HG02840 (cell line): ENCODE measurements around the gene USP28.
"Not testable (repeated sequence)": the region's sequence is repeated elsewhere in the genome, so short reads cannot be mapped to it uniquely, and the experiment has no call there.

Experiments
- ATAC-seq: cut with Tn5 transposase; IDR thresholded peaks from one replicate; pipeline ENCODE4 v1.9.1; 2021; ENCODE audit warnings: mild to moderate bottlenecking, moderate library complexity, moderate number of reproducible peaks; ENCODE audit not compliant: unreplicated experiment, low FRiP score

The USP28 gene, protein sequence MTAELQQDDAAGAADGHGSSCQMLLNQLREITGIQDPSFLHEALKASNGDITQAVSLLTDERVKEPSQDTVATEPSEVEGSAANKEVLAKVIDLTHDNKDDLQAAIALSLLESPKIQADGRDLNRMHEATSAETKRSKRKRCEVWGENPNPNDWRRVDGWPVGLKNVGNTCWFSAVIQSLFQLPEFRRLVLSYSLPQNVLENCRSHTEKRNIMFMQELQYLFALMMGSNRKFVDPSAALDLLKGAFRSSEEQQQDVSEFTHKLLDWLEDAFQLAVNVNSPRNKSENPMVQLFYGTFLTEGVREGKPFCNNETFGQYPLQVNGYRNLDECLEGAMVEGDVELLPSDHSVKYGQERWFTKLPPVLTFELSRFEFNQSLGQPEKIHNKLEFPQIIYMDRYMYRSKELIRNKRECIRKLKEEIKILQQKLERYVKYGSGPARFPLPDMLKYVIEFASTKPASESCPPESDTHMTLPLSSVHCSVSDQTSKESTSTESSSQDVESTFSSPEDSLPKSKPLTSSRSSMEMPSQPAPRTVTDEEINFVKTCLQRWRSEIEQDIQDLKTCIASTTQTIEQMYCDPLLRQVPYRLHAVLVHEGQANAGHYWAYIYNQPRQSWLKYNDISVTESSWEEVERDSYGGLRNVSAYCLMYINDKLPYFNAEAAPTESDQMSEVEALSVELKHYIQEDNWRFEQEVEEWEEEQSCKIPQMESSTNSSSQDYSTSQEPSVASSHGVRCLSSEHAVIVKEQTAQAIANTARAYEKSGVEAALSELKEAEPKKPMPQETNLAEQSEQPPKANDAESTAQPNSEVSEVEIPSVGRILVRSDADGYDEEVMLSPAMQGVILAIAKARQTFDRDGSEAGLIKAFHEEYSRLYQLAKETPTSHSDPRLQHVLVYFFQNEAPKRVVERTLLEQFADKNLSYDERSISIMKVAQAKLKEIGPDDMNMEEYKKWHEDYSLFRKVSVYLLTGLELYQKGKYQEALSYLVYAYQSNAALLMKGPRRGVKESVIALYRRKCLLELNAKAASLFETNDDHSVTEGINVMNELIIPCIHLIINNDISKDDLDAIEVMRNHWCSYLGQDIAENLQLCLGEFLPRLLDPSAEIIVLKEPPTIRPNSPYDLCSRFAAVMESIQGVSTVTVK

DNA sequence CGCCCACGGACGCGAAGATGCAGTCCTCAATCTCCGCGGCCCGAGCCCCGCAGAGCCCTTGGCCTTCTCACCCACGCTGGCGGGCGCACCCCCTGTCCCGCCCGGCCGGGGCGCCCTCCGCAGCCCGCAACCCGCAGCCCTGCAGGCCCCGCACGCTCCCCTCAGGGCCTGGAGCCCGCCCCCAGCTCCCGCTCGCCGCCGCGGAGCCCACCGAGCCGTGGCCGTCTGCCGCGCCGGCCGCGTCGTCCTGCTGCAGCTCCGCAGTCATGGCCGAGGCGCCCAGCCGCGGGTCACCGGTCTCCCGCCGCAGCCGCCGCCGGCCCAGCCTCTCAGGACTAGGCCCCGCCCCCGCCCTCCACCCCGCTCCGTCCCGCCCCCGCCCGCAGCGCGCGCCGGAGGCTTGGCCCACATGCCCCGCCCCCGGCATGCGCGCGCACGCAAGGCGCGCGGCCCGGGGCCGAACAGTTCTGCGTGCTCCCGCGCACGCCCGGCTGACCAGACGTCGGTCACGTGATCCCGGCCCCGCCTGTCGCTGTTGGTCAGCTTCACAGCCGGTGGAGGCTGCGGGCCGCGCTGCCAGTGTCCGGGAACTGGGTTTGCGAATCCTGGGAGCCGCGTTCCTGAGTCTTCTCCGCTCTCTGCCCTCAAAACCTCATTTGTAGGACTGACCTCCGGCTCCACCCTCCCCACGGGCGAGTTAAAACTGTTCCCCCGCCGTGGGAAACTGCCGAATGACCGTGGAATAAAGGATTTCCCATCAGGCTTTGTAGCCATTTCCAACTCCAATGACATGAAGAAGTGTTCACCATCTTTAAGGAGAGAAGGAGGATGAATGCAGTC lies at the start of gene USP28:
Gene USP28, minus strand, starts transcription at position 339 of the 840 bp plus-strand sequence. Its CDS starts 71 bp downstream, at position 268.
- peak; percentile 87 for ATAC-seq

DNA sequence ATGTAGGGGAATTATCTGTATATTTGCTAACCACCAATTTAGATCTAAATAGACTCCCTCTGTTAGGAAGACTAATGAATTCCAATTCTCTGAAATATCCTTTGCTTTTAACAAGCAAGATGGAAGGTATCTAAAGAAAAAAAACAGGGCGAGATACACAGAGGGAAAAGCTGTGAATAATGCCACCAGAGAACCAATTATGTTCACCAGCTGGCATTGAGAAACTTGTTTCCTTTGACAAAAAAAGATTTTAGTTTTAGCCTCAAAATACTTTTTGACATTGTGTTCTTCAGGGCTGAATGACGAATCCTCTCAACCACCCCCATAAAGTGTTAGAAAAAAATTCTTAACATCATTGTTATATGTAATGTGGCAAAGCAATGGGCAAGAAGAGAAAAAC lies 48.2 kb upstream of the USP28 start:
- no peak for ATAC-seq

DNA sequence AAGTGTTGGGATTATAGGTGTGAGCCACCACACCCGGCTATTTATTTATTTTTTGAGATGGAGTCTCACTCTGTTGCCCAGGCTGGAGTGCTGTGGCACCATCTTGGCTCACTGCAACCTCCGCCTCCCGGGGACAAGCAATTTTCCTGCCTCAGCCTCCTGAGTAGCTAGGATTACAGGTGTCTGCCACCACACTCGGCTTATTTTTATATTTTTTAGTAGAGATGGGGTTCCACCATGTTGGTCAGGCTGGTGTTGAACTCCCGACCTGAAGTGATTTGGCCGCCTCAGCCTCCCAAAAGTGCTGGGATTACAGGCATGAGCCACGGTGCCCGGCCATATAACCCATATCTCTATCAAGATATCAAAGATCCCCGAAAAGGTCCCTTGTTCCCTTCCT lies 36.1 kb upstream of the USP28 start:
- ATAC-seq, result not testable (repeated sequence)

GRCh38 chr11:113908098-113908497 lies 32.7 kb upstream of the USP28 start:
- no peak for ATAC-seq

DNA sequence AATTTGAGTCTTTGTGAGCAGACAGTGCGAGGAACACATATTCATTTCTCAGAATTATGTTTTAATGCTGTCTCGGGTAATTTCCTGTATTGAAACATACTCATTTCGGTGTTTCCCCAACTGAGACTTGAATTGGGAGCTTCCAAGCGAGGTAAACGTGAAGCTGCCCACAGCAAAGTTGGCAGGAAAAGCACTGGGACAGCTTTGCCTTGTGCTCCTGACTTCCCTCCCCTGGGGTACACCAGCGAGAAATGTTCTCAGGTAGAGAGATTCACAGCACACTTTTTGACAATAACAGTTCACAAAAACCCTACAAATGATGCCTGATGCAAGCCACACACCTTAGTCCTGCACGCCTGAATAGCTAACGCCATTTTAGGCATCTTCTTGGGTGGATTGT lies 32.3 kb upstream of the USP28 start:
- ATAC-seq, result no peak

DNA sequence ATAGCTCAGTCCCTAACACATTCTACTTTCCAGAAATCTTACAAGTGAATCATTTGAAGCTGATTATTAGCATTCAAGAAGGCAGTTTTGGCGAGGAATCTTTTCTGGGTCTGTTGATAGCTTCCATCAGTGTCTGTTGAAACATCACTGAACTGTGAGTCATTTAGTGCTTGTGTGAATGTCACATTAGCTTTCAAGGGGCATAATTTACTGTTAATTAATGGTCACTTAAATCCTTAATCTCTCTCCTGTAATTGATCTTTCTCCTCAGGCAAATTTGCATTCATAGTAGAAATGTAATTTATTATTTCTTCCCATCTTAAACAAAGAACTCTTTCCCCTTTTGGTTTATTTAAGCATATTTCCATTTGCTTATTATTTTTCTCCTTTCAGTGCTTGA lies 31.8 kb upstream of the USP28 start:
- ATAC-seq, result no peak

DNA sequence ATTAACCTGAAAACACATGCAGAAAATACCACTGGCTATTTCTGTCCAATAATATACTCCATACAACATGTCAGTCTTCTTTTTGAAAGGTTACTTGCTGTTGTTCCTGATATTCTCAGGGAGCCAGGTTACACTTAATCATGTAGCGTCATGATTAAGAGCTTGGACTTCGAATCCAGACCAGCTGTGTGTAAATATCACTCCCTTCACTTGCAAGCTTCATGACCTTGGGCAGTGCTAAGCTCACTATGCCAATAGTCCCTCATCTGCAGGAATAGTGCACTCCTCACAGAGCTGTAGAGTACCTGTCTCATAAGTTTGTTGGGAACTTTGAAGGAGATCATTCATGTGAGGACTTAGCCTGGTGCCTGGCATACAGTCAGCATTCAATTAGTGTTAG lies 31.1 kb upstream of the USP28 start:
- ATAC-seq, result no peak

GRCh38 chr11:113906038-113906437 lies 30.7 kb upstream of the USP28 start:
- no peak for ATAC-seq

- ATAC-seq, result no peak
Observed at GRCh38 chr11:113904379-113905101, 29.2 kb upstream of the USP28 start, which contains the start of gene HTR3B. TSS of gene HTR3B (plus strand) at chr11:113904796. CDS start at chr11:113904934, 138 bp downstream.

DNA sequence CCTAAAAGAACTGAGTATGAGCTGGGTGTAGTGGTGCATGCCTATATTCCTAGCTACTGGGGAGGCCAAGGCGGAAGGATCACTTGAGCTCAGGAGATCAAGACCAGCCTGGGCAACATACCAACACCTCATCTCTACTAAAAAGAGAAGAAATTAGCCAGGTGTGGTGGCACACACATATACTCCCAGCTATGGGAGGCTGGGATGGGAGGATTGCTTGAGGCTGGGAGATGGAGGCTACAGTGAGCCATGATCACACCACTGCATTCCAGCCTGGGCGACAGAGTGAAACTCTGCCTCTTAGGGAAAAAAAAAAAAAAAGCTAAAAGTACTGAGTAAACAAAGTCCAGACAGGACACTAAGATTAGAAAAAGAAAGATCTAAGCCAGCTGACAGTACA lies 25.8 kb upstream of the USP28 start:
- no peak for ATAC-seq

DNA sequence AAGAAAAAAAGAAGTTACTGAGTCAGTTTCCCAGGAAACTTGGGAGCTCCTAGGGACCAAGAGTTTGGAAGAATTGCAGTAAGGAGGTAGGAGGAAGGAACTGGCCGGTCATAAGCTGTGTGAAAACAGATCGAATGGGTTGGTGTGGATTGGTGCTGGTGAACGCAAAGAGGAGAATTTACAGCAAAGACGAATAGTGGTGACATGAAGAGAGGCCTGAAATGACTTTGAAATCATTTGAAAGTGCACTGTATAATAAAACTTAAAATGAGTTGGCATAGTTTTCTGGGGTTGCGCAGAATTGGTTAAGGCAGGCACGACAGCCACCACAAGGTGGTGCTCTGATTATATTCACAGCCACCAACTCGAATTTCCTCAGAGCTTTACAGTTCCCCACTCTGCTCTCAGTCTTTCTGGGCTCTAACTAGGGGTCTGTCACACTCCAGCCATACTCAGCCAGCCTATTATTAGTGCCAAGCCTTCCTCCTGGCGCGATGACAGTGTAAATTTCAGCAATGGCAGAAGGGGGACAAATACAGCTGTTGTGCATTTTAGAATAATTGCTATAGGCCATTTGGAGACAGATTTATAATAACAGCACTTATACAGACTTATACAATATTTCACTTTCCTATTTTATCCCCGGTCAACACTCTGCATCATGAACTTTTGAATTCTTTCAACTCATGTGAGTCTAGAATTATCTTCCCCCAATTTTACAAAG lies 20.9 kb upstream of the USP28 start:
- ATAC-seq, result no peak

- no peak for ATAC-seq
Observed at GRCh38 chr11:113895367-113896155, 20.2 kb upstream of the USP28 start.

DNA sequence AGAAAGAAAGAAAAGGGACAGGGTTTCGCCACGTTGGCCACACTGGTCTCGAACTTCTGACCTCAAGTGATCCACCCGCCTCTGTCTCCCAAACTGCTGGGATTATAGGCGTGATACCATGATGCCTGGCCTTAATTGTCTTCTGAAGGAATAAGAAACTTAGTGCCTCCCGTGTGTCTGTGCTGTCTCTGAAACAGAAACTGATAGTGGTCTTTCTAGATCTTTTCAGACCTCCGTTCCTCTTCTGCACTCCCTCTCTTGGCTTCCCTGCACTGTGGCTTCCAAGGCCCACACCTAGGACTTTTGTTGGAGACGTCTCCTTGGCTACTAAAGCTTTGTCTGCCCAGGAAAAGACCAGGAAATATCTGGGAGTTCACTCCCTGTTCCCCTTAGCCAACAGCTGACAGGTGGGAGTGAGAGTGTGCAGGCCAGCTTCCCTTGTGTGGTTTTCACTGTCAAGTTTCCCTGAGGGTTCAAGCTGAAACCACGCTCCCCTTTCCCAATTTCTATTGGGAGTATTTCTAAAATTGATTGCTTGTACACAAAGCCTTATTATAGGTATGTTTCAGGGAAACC lies 19.1 kb upstream of the USP28 start:
- no peak for ATAC-seq

DNA sequence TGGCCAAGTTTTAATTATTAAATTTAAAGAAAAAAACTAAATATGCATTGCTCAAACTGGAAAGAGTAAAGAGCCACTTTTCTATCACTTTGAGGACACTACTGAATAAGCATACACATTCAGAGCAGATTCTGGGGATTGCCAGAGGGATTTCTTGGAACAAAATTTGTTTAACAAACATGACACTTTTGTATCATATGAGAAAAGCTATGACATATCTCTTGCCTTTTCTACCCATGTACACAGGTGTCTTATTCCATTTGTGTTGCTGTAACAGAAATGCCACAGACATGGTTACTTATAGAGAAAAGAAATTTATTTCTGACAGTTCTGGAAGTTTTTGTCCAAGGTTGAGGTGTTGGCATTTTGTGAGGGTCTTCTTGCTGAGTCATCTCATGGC lies 13.5 kb upstream of the USP28 start:
- ATAC-seq, result no peak

GRCh38 chr11:113885897-113886296 lies 10.5 kb upstream of the USP28 start:
- no peak for ATAC-seq

- ATAC-seq, result no peak
Observed at GRCh38 chr11:113884361-113884836, 9.0 kb upstream of the USP28 start.

DNA sequence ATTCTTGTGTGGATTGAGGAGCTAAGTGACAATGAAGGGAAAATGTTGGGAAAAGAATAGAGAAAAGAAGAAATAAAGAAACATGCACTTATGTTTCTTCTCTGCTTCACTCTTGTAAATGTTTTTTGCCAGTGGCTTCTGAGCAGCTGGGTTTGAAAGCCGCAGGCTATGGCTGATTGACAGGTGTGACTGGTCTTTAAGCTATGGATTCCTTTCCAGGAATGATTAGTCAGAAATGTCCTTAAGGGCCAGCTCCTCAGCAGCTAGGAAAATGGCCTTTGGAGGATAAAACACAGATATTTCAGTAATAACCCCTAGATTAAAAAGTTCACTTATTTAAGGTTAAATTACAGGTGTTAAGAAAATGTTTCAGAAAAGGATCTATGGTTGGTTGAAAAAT lies 6.5 kb upstream of the USP28 start:
- no peak for ATAC-seq
